Spleen (tissue), 11 donors: ENCODE data around the gene CHMP4B. TPM values are rescaled to one million over a fixed set of nuclear protein-coding genes. Genes with fewer than 3 reads are reported as not detected.

ENCODE experiments used
- DNase-seq: peaks from one replicate; pipeline ENCODE4 v3.0.0-alpha.2; 2020
- H3K27ac ChIP-seq, 8 donors: fragments of 200-600 bp; sonication (generic) in 7 of 8; 1 replicate in 4 of 8; 2 replicates in 4 of 8; pipeline versions ENCODE4 v1.5.0 to v1.8.0; 2016 to 2021; ENCODE audit warnings: inconsistent platforms in 4 of 8, mild to moderate bottlenecking in 4 of 8, moderate library complexity in 1 of 8
- H3K27me3 ChIP-seq, 7 donors: fragments of 200-600 bp; sonication (generic) in 6 of 7; replicated peaks in 1 of 7; 1 replicate in 4 of 7; 2 replicates in 3 of 7; pipeline versions ENCODE4 v1.5.0 to v1.8.0; 2016 to 2021; ENCODE audit warnings: inconsistent platforms in 3 of 7, mild to moderate bottlenecking in 1 of 7
- H3K36me3 ChIP-seq, 6 donors: fragments of 200-600 bp; sonication (generic) in 5 of 6; 1 replicate in 4 of 6; 2 replicates in 2 of 6; pipeline versions ENCODE4 v1.5.0 to v1.8.0; 2016 to 2021; ENCODE audit warnings: inconsistent platforms in 2 of 6
- H3K4me1 ChIP-seq, 6 donors: fragments of 200-600 bp; sonication (generic) in 5 of 6; 1 replicate in 3 of 6; 2 replicates in 3 of 6; pipeline versions ENCODE4 v1.5.0 to v1.8.0; 2016 to 2021; ENCODE audit warnings: inconsistent platforms in 3 of 6
- H3K4me3 ChIP-seq, 8 donors: fragments of 200-600 bp; sonication (generic) in 7 of 8; 1 replicate in 4 of 8; 2 replicates in 4 of 8; pipeline versions ENCODE4 v1.5.0 to v1.8.0; 2016 to 2021; ENCODE audit warnings: inconsistent platforms in 4 of 8, mild to moderate bottlenecking in 4 of 8, moderate library complexity in 2 of 8
- H3K9me3 ChIP-seq, 8 donors: fragments of 200-600 bp; sonication (generic) in 7 of 8; 1 replicate in 4 of 8; 2 replicates in 4 of 8; pipeline versions ENCODE4 v1.5.0 to v1.8.0; 2016 to 2021; ENCODE audit warnings: inconsistent platforms in 4 of 8
- POLR2A ChIP-seq, 3 donors: fragments of 450-650 bp; IDR thresholded peaks; one replicate each; pipeline ENCODE4 v1.5.1; 2017; ENCODE audit warnings: antibody characterized with exemption in 3 of 3, mild to moderate bottlenecking in 1 of 3
- POLR2AphosphoS5 ChIP-seq, 3 donors: sonication (generic); formaldehyde crosslinking; IDR thresholded peaks; one replicate each; pipeline ENCODE4 v1.5.1; 2017; ENCODE audit warnings: antibody characterized with exemption in 3 of 3
- WGBS, 5 donors: extraction: QIAGEN DNeasy Blood & Tissue Kit in 3 of 5; methylation state at CpG; one replicate each; pipeline versions ENCODE4 v1.1.5 to v1.1.7; 2013 to 2018; 5-methylcytosine and 5-hydroxymethylcytosine counted together
- intact Hi-C: fragments of 100-400 bp; cut with DNase I; formaldehyde crosslinking; loops from one replicate; pipeline ENCODE4 v1.15.0; 2023; ENCODE audit warnings: low total_unique reads
- polyA plus RNA-seq, 3 donors: library from polyadenylated mRNA; stranded (reverse); fragments of 200-250 nt; gene quantifications; one replicate each; pipeline ENCODE4 v1.2.1, GENCODE V29; 2013
- total RNA-seq, 7 donors: library from RNA; depleted of rRNA in 3 of 7; stranded (reverse); fragments of >200 nt in 3 of 7; fragmentation: NEBNext Ultra II Directional in 4 of 7; extraction: Animal tissue kit (Norgen Biotek cat#: 25700) in 4 of 7; gene quantifications; one replicate each; pipeline versions ENCODE4 v1.1.0 to v1.2.1, GENCODE V29; 2016 to 2021
- TF ChIP-seq, protein P1 (sequence below), 11 experiments: fragments of 200-600 bp in 7 of 11; fragments of 450-650 bp in 4 of 11; sonication (generic) in 4 of 11; IDR thresholded peaks in 8 of 11; conservative IDR thresholded peaks in 3 of 11; 1 replicate in 7 of 11; 2 replicates in 4 of 11; pipeline versions ENCODE4 v1.4.0 to v1.8.0; 2016 to 2021; ENCODE audit warnings: antibody characterized with exemption in 11 of 11, inconsistent platforms in 4 of 11, mild to moderate bottlenecking in 1 of 11
- donor health status: healthy with polysubstance abuse.
- donor health status: DM: no; HTN: no; CAD: no; lungs with moderate emphysema.
- donor health status: DM: no; HTN: no; CAD: no.
- donor health status: Bipolar disorder and iron deficiency.
- donor health status: healthy.
- donor health status: DM: no; HTN: no; CAD: no.
- donor health status: DM: yes; HTN: yes; CAD: no.

Gene CHMP4B
- total and polyA plus RNA-seq, 10 donors, result 44.9 to 118 (median 74.7) TPM

DNA sequence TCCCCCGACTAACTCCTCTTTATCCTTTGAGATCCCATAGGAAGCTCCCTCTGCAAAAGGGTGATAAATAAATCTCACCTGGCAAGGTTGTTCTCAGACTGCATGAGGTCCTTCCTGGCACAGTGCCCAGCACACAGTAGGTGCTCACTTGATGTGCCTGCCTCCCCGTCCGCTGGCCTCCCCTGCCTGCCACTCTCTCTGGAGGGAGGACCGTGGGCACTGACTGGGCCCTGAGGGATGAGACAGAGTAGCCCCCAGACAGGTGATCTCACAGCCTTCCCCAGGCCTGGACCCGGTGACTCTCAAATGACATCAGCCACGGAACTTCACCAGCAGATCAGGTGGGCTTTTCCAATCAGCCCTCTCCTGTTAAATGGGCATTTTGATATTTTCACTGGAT lies 57.4 kb downstream of the CHMP4B start:
- no peaks in the 10 kb centered on the region for H3K36me3 ChIP-seq
- DNase-seq, result no peak
- H3K27ac ChIP-seq, result no peak overlapping the region
- no peak overlapping the region for H3K4me3 ChIP-seq
- H3K27me3 ChIP-seq, result no peaks in the 10 kb centered on the region
- TF ChIP-seq POLR2A (IDR thresholded peaks at IDR 0.05), result no peak
- TF ChIP-seq, protein P1, sequence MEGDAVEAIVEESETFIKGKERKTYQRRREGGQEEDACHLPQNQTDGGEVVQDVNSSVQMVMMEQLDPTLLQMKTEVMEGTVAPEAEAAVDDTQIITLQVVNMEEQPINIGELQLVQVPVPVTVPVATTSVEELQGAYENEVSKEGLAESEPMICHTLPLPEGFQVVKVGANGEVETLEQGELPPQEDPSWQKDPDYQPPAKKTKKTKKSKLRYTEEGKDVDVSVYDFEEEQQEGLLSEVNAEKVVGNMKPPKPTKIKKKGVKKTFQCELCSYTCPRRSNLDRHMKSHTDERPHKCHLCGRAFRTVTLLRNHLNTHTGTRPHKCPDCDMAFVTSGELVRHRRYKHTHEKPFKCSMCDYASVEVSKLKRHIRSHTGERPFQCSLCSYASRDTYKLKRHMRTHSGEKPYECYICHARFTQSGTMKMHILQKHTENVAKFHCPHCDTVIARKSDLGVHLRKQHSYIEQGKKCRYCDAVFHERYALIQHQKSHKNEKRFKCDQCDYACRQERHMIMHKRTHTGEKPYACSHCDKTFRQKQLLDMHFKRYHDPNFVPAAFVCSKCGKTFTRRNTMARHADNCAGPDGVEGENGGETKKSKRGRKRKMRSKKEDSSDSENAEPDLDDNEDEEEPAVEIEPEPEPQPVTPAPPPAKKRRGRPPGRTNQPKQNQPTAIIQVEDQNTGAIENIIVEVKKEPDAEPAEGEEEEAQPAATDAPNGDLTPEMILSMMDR (IDR thresholded peaks at IDR 0.05 in 8 of 11, conservative IDR thresholded peaks at IDR 0.05 in 3 of 11), result no peak
- TF ChIP-seq POLR2AphosphoS5 (IDR thresholded peaks at IDR 0.05), result no peak
- intact Hi-C loops, result no loop called here
- 76 to 87% (median 82%) methylated on average over 6 of the region's 6 CpGs for WGBS, 5 donors
- H3K4me1 ChIP-seq, result no peaks in the 10 kb centered on the region
- H3K9me3 ChIP-seq, result no peaks in the 10 kb centered on the region

DNA sequence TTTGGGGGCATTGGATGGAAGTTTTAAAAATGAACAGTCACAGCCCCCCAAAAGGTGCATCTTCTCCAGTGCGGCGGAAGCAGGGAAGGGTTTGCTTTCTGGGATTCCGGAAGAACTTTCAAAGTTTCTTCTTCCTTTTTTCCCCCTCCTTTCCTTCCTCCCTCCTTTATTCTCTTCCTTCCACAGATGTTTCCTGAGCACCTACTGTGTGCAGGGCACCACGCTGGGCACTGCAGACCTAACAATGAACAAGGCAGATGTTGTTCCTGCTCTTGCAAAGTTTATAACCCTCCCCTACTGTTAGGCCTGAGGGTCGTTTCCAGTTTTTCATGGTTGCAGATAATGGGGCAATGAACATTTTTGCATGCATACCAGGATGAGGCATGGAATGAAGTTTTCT lies 58.1 kb downstream of the CHMP4B start:
- Histone ChIP-seq H3K27ac (no peak overlapping the region), H3K9me3 (no peaks in the 10 kb centered on the region), H3K4me1 (no peaks in the 10 kb centered on the region), H3K4me3 (no peak overlapping the region), H3K27me3 (no peaks in the 10 kb centered on the region), H3K36me3 (no peaks in the 10 kb centered on the region)
- 72 to 85% (median 79%) methylated on average over 5 of the region's 5 CpGs for WGBS, 5 donors
- no peak for TF ChIP-seq POLR2A (IDR thresholded peaks at IDR 0.05)
- TF ChIP-seq, protein P1 (IDR thresholded peaks at IDR 0.05 in 8 of 11, conservative IDR thresholded peaks at IDR 0.05 in 3 of 11), result no peak
- TF ChIP-seq POLR2AphosphoS5 (IDR thresholded peaks at IDR 0.05), result no peak
- DNase-seq, result no peak
- intact Hi-C loops, result no loop called here

DNA sequence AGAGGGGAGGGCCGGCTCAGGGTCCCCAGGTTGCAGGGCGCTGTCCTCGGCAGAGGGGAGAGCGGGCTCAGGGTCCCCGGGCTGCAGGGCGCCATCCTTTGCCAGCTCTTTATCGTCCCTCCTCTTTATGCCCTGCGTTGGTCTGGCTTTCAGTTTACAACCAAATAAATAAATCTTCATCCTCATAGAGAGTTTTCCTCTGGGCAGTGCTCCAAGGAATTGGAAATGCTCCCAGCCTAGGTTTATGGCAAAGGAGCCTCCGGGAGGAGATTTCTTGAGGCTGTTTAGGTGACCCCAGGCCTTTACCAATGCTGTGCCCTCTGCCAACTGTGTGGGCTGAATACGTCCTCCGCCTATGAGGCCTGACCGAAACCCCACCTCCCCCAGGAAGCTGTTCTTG lies 60.2 kb downstream of the CHMP4B start:
- H3K4me3 ChIP-seq, result peak overlapping the region in 2 of 8 donors; percentile 7 to 8

DNA sequence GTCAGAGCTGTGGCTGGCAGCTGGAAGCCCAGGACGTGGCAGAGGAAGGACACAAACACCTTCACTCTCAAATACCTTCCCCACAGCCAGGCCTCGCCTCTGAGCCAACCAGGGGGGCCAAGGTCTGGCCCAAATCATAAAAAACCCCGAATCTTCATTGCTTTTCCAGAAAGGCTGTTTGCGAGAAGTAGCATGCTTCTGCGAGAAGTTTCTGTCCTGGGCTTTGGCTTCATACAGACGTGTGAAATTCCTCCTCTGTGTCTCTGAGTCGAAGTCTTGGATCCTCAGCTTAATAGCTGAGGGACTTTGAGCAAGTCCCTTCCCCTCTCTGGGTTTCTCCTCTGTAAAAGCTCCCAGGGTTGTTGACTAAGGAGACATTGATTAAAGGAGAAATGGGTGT lies 63.0 kb downstream of the CHMP4B start:
- Histone ChIP-seq H3K4me3 (no peak overlapping the region), H3K36me3 (no peaks in the 10 kb centered on the region), H3K27me3 (no peaks in the 10 kb centered on the region), H3K9me3 (peaks cover 0 to 13% (median 7%) of the 10 kb centered on the region in 8 donors), H3K4me1 (peaks cover 0 to 6% (median 0%) of the 10 kb centered on the region in 6 donors), H3K27ac (no peak overlapping the region)
- intact Hi-C loops, result no loop called here
- 69 to 78% (median 74%) methylated on average over 7 of the region's 7 CpGs for WGBS, 5 donors
- no peak for DNase-seq
- TF ChIP-seq POLR2AphosphoS5 (IDR thresholded peaks at IDR 0.05) (no peak), POLR2A (IDR thresholded peaks at IDR 0.05) (no peak)

More for the DNA sequence above, 60.2 kb downstream of the CHMP4B start:
- Histone ChIP-seq H3K27me3 (no peaks in the 10 kb centered on the region), H3K9me3 (no peaks in the 10 kb centered on the region), H3K36me3 (no peaks in the 10 kb centered on the region), H3K27ac (no peak overlapping the region), H3K4me1 (peaks cover 0 to 6% (median 0%) of the 10 kb centered on the region in 6 donors)
- intact Hi-C loops, result no loop called here
- no peak for DNase-seq
- 80 to 94% (median 85%) methylated on average over 11 to 12 of the region's 12 CpGs for WGBS, 5 donors
- TF ChIP-seq POLR2A (IDR thresholded peaks at IDR 0.05), result no peak
- TF ChIP-seq, protein P1 (IDR thresholded peaks at IDR 0.05 in 8 of 11, conservative IDR thresholded peaks at IDR 0.05 in 3 of 11), result no peak

DNA sequence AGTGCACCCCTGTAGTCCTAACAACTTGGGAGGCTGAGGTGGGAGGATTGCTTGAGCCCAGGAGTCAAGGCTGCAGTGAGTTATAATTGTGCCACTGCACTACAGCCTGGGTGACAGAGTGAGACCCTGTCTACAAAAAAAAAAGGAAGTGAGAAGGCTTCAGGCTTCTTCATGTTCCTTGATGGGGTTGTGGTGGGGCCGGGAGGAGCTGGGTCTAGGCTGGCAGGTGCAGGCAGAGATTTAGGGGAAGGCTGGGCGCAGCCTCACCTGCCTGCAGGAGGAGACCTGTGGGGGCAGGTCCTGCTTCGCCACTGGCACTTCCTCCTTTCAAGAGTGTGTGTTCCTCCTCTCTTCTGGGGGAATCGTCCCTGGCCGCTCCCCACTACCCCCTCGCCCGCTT lies 63.9 kb downstream of the CHMP4B start:
- peaks cover 0 to 22% (median 16%) of the 10 kb centered on the region in 8 donors for H3K9me3 ChIP-seq
- no peaks in the 10 kb centered on the region for H3K36me3 ChIP-seq
- H3K4me3 ChIP-seq, result no peak overlapping the region
- H3K4me1 ChIP-seq, result peaks cover 0 to 6% (median 0%) of the 10 kb centered on the region in 6 donors
- DNase-seq, result peak; percentile 83
- intact Hi-C loops, result no loop called here
- H3K27ac ChIP-seq, result peak overlapping the region in 2 of 8 donors; percentile 42 to 56
- TF ChIP-seq POLR2A (IDR thresholded peaks at IDR 0.05), result no peak
- TF ChIP-seq POLR2AphosphoS5 (IDR thresholded peaks at IDR 0.05), result peak; percentile 42 to 82 (median 47)
- WGBS, 5 donors, result 53 to 58% (median 57%) methylated on average over 7 of the region's 7 CpGs
- H3K27me3 ChIP-seq, result no peaks in the 10 kb centered on the region
